Uterus (tissue), 2 donors: ENCODE data around the gene CLUH.

Experiments used
- POLR2A ChIP-seq, 2 donors: fragments of 450-650 bp; IDR thresholded peaks; one replicate each; pipeline ENCODE4 v1.6.1; 2016; ENCODE audit warnings: antibody characterized with exemption in 2 of 2, mild to moderate bottlenecking in 1 of 2, moderate library complexity in 1 of 2
- TF ChIP-seq, protein P1 (sequence below), 4 experiments: fragments of 200-600 bp in 2 of 4; fragments of 450-650 bp in 2 of 4; sonication (generic) in 2 of 4; IDR thresholded peaks; one replicate each; pipeline ENCODE4 v1.5.1; 2016 to 2019; ENCODE audit warnings: antibody characterized with exemption in 4 of 4, mild to moderate bottlenecking in 2 of 4, moderate library complexity in 1 of 4

DNA sequence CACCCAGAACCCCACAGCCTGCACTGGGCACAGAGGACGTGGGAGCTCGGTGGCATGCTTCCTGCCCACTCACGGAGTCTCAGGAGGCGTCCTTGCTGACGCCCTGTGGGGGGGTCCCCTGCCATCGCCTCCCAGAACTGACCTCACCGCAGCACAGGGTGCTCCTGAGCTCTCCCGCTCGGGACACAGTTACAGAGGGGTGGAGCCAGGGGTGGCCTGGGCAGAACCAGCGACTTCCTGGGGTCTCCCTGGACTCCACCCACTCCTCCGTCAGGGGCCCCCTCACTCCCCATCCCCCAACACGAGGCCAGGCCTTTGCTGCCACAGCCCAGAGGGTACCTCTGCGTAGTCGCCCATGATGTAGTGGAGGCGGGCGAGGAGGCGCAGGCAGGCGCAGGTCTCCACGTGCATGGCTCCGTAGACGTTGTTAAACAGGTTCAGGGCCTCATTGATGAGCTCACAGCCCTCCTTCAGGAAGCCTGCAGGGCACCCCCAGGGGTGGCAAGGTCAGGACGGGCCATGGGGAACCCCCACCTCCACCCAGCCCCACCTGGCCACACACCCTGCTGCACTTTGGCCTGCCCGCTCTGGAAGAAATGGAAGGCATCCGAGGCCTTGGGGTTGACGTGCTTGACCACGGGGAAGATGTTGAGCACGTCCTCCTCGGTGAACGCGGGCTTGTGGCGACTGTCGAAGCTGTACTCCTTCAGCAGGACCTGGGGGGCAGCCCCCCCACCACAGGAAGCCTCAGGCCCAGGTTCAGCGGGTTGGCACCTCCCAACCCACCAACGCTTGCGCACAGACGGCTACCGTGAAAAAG is 17.8 kb downstream of the CLUH start:
- TF ChIP-seq, protein P1, sequence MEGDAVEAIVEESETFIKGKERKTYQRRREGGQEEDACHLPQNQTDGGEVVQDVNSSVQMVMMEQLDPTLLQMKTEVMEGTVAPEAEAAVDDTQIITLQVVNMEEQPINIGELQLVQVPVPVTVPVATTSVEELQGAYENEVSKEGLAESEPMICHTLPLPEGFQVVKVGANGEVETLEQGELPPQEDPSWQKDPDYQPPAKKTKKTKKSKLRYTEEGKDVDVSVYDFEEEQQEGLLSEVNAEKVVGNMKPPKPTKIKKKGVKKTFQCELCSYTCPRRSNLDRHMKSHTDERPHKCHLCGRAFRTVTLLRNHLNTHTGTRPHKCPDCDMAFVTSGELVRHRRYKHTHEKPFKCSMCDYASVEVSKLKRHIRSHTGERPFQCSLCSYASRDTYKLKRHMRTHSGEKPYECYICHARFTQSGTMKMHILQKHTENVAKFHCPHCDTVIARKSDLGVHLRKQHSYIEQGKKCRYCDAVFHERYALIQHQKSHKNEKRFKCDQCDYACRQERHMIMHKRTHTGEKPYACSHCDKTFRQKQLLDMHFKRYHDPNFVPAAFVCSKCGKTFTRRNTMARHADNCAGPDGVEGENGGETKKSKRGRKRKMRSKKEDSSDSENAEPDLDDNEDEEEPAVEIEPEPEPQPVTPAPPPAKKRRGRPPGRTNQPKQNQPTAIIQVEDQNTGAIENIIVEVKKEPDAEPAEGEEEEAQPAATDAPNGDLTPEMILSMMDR (IDR thresholded peaks at IDR 0.05), result no peak
- no peak for TF ChIP-seq POLR2A (IDR thresholded peaks at IDR 0.05)
